ENCODE results near the gene ZNF624.
"Not testable (repeated sequence)": the region's sequence is repeated elsewhere in the genome, so short reads cannot be mapped to it uniquely, and the experiment has no call there.

- TF ChIP-seq, protein P1, sequence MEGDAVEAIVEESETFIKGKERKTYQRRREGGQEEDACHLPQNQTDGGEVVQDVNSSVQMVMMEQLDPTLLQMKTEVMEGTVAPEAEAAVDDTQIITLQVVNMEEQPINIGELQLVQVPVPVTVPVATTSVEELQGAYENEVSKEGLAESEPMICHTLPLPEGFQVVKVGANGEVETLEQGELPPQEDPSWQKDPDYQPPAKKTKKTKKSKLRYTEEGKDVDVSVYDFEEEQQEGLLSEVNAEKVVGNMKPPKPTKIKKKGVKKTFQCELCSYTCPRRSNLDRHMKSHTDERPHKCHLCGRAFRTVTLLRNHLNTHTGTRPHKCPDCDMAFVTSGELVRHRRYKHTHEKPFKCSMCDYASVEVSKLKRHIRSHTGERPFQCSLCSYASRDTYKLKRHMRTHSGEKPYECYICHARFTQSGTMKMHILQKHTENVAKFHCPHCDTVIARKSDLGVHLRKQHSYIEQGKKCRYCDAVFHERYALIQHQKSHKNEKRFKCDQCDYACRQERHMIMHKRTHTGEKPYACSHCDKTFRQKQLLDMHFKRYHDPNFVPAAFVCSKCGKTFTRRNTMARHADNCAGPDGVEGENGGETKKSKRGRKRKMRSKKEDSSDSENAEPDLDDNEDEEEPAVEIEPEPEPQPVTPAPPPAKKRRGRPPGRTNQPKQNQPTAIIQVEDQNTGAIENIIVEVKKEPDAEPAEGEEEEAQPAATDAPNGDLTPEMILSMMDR (IDR thresholded peaks at IDR 0.05; ENCODE audit: insufficient read depth, low read length, poor library complexity, severe bottlenecking), result not testable (repeated sequence)
- not testable (repeated sequence) for TF ChIP-seq EZH2phosphoT487 (conservative IDR thresholded peaks at IDR 0.05; ENCODE audit: low read length)
Measured at GRCh38 chr17:16683290-16684138, 29.9 kb upstream of the ZNF624 start.
